Testis (tissue), 2 donors: ENCODE results near the gene DDX23.

Experiments used
- CTCF ChIP-seq, 3 experiments: fragments of 450-650 bp in 2 of 3; fragments of 200-600 bp in 1 of 3; sonication (generic) in 1 of 3; IDR thresholded peaks; one replicate each; pipeline ENCODE4 v1.5.1; 2016 to 2019; ENCODE audit warnings: antibody characterized with exemption in 3 of 3, mild to moderate bottlenecking in 2 of 3, moderate library complexity in 1 of 3
- POLR2A ChIP-seq: fragments of 450-650 bp; IDR thresholded peaks from one replicate; pipeline ENCODE4 v1.6.1; 2017; ENCODE audit warnings: antibody characterized with exemption, mild to moderate bottlenecking, moderate library complexity

GRCh38 chr12:48882315-48882687, 30.3 kb upstream of the DDX23 start:
- no peak for TF ChIP-seq CTCF (IDR thresholded peaks at IDR 0.05)
- TF ChIP-seq POLR2A = no peak
